MM.1S (cell line): ENCODE results near the gene LDLRAD1.

Experiments
- CTCF ChIP-seq: fragments of 300-600 bp; sonication (generic); IDR thresholded peaks from 2 replicates; pipeline ENCODE4 v1.5.1; 2016; ENCODE audit warnings: antibody characterized with exemption, low read length, mixed read lengths
- EZH2 ChIP-seq: fragments of 300-600 bp; sonication (generic); optimal IDR thresholded peaks from 2 replicates; pipeline ENCODE3; 2017; ENCODE audit warnings: low read depth, mild to moderate bottlenecking, antibody characterized with exemption, low read length, mixed read lengths
- EZH2phosphoT487 ChIP-seq: fragments of 300-600 bp; sonication (generic); IDR thresholded peaks from 2 replicates; pipeline ENCODE4 v1.6.1; 2018; ENCODE audit warnings: antibody characterized with exemption, low read length

GRCh38 chr1:53987880-53988279 lies 30.1 kb downstream of the LDLRAD1 start:
- TF ChIP-seq CTCF (no peak), EZH2 (no peak), EZH2phosphoT487 (no peak)
